ENCODE data around the gene CRX. TPM values are rescaled to one million over a fixed set of nuclear protein-coding genes. Genes with fewer than 3 reads are reported as not detected.
"Not testable (repeated sequence)": the region's sequence is repeated elsewhere in the genome, so short reads cannot be mapped to it uniquely, and the experiment has no call there.

The CRX gene
- total RNA-seq, 1 experiment from 2014 or later: not detected

GRCh38 chr19:47859838-47860237 is 38.1 kb downstream of the CRX start:
- DNase-seq (ENCODE audit: low spot score): not testable (repeated sequence)

GRCh38 chr19:47860602-47861297 is 39.0 kb downstream of the CRX start:
- DNase-seq (ENCODE audit: low spot score): no peak

GRCh38 chr19:47861630-47862029 is 39.9 kb downstream of the CRX start:
- no peak for DNase-seq (ENCODE audit: low spot score)

- peak; percentile 75 for DNase-seq (ENCODE audit: low spot score)
Observed at GRCh38 chr19:47863514-47863936, 41.8 kb downstream of the CRX start.

GRCh38 chr19:47865166-47865565 is 43.4 kb downstream of the CRX start:
- no peak for DNase-seq (ENCODE audit: low spot score)

DNA sequence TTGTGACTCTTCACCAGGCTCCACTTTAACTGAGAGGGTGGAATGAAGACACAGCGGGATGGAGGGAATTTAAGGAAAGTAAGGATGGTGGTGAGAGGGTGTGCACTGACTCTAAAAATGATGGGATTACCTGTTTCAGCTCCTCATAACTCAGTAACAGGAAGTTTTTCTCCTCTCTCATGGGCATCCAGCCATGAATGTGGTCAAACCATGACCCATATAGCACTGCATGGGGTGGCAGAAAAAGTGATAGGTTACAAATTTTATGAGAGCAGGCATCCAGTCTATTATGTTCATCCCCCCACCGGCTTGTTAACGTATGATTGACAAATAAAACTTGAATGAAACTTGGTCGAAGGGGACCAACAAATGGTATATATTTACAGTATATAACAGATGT is 57.2 kb downstream of the CRX start:
- DNase-seq (ENCODE audit: low spot score): no peak

GRCh38 chr19:47879385-47879784 is 57.6 kb downstream of the CRX start:
- DNase-seq (ENCODE audit: low spot score): not testable (repeated sequence)

GRCh38 chr19:47881757-47882156 is 60.0 kb downstream of the CRX start:
- no peak for DNase-seq (ENCODE audit: low spot score)

DNA sequence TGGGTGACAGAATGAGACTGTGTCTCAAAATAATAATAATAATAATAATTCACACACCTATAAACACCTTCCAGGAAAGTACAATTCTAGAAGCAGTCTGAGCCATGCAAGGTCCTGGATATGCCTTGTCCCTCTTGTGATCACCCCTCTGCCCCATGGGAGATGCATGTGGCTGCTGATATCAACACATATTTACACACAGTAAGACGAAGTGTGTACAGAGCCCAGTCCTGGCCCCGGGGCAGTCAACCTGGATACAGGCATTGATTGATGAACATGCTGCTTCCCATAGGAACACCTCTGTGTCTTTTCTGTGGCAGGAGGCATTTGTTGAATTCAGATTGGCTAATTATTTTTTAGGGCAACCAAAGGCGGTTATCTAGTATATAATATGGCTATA is 61.2 kb downstream of the CRX start:
- no peak for DNase-seq (ENCODE audit: low spot score)

GRCh38 chr19:47885067-47885463 is 63.3 kb downstream of the CRX start:
- DNase-seq (ENCODE audit: low spot score): no peak

- DNase-seq (ENCODE audit: low spot score): no peak
Observed at GRCh38 chr19:47886010-47886559, 64.3 kb downstream of the CRX start, which contains the start of gene SULT2A1. Gene SULT2A1, minus strand, starts transcription at chr19:47886315. Its CDS starts 58 bp downstream, at chr19:47886257.

GRCh38 chr19:47890865-47891621 is 69.3 kb downstream of the CRX start:
- DNase-seq (ENCODE audit: low spot score): no peak

GRCh38 chr19:47891622-47891922 is 69.8 kb downstream of the CRX start:
- DNase-seq (ENCODE audit: low spot score): no peak

GRCh38 chr19:47891923-47892666 is 70.4 kb downstream of the CRX start:
- no peak for DNase-seq (ENCODE audit: low spot score)

Other genes starting within 250 kb of the CRX start
- gene ZNF541, start 248.8 kb upstream of the CRX start, total RNA-seq (2014; rRNA removed; shearing (Covaris generic)): not detected in 2 replicates
- gene BICRA, start 212.8 kb upstream of the CRX start, total RNA-seq (2014; rRNA removed; shearing (Covaris generic)): 2.6 and 10.6 TPM in 2 replicates
- gene EHD2, start 108.5 kb upstream of the CRX start, total RNA-seq (2014; rRNA removed; shearing (Covaris generic)): 16.9 and 19.9 TPM in 2 replicates
- gene NOP53, start 76.4 kb upstream of the CRX start, total RNA-seq (2014; rRNA removed; shearing (Covaris generic)): 52.2 and 67.8 TPM in 2 replicates
- gene SELENOW, start 43.2 kb upstream of the CRX start, total RNA-seq (2014; rRNA removed; shearing (Covaris generic)): 373 and 500 TPM in 2 replicates
- gene TPRX1, start 17.4 kb upstream of the CRX start, total RNA-seq (2014; rRNA removed; shearing (Covaris generic)): not detected in 2 replicates
- gene TPRX2, start 37.3 kb downstream of the CRX start, total RNA-seq (2014; rRNA removed; shearing (Covaris generic)): not detected in 2 replicates
- not detected in 2 replicates for gene SULT2A1, start 64.4 kb downstream of the CRX start, total RNA-seq (2014; rRNA removed; shearing (Covaris generic))
- gene BSPH1, start 170.2 kb downstream of the CRX start, total RNA-seq (2014; rRNA removed; shearing (Covaris generic)): not detected in 2 replicates
- 0.08 and 0.68 TPM in 2 replicates for gene ELSPBP1, start 172.7 kb downstream of the CRX start, total RNA-seq (2014; rRNA removed; shearing (Covaris generic))
- gene CABP5, start 222.1 kb downstream of the CRX start, total RNA-seq (2014; rRNA removed; shearing (Covaris generic)): 0.47 TPM in 1 of 2 replicates, not detected in the other